HG03039 (cell line): ENCODE results near the gene DCTN4.
"Not testable (repeated sequence)": the region's sequence is repeated elsewhere in the genome, so short reads cannot be mapped to it uniquely, and the experiment has no call there.

Experiments
- ATAC-seq: cut with Tn5 transposase; IDR thresholded peaks from one replicate; pipeline ENCODE4 v1.9.1; 2021; ENCODE audit warnings: mild to moderate bottlenecking, moderate library complexity; ENCODE audit not compliant: unreplicated experiment

The DCTN4 gene

GRCh38 chr5:150742455-150743141 lies 16.2 kb downstream of the DCTN4 start:
- not testable (repeated sequence) for ATAC-seq

GRCh38 chr5:150740992-150741391 lies 17.8 kb downstream of the DCTN4 start:
- ATAC-seq, result no peak

- no peak for ATAC-seq
These were observed 20.0 kb downstream of the DCTN4 start for GRCh38 chr5:150738862-150739261.

GRCh38 chr5:150734579-150735384 lies 24.0 kb downstream of the DCTN4 start:
- ATAC-seq, result no peak

GRCh38 chr5:150731669-150732242 lies 27.1 kb downstream of the DCTN4 start:
- ATAC-seq, result no peak

GRCh38 chr5:150729859-150730258 lies 29.0 kb downstream of the DCTN4 start:
- ATAC-seq, result no peak

- ATAC-seq, result no peak
These were observed 35.0 kb downstream of the DCTN4 start for GRCh38 chr5:150723845-150724244.

- no peak for ATAC-seq
These were observed 48.7 kb downstream of the DCTN4 start for GRCh38 chr5:150710165-150710564.

GRCh38 chr5:150706776-150707390 lies 51.9 kb downstream of the DCTN4 start:
- ATAC-seq, result no peak

GRCh38 chr5:150703762-150704161 lies 55.1 kb downstream of the DCTN4 start:
- ATAC-seq, result no peak

- peak; percentile 96 for ATAC-seq
These were observed 58.0 kb downstream of the DCTN4 start, which contains the start of gene RBM22 for GRCh38 chr5:150700594-150701377. Gene RBM22, minus strand, starts transcription at chr5:150701062. Its CDS starts 77 bp downstream, at chr5:150700985.

- ATAC-seq, result no peak
These were observed 58.6 kb downstream of the DCTN4 start for GRCh38 chr5:150700246-150700593.

GRCh38 chr5:150694612-150695011 lies 64.2 kb downstream of the DCTN4 start:
- no peak for ATAC-seq

- no peak for ATAC-seq
These were observed 66.5 kb downstream of the DCTN4 start for GRCh38 chr5:150692276-150692675.

GRCh38 chr5:150690760-150691159 lies 68.1 kb downstream of the DCTN4 start:
- ATAC-seq, result no peak

GRCh38 chr5:150689120-150689519 lies 69.7 kb downstream of the DCTN4 start:
- no peak for ATAC-seq

- no peak for ATAC-seq
These were observed 82.2 kb downstream of the DCTN4 start for GRCh38 chr5:150676578-150676977.

- ATAC-seq, result no peak
These were observed 83.7 kb downstream of the DCTN4 start for GRCh38 chr5:150675069-150675468.

GRCh38 chr5:150674341-150674821 lies 84.4 kb downstream of the DCTN4 start:
- no peak for ATAC-seq

- no peak for ATAC-seq
These were observed 85.9 kb downstream of the DCTN4 start for GRCh38 chr5:150672884-150673275.
